NT2/D1 (cell line): ENCODE results near the gene TAGLN.

Experiments
- YY1 ChIP-seq: IDR thresholded peaks from 2 replicates; pipeline ENCODE4 v1.6.1; 2011; ENCODE audit not compliant: insufficient read length, insufficient read depth
- ZNF274 ChIP-seq: IDR thresholded peaks from 2 replicates; pipeline ENCODE4 v1.6.1; 2011; ENCODE audit warnings: mild to moderate bottlenecking, low read depth, low read length

DNA sequence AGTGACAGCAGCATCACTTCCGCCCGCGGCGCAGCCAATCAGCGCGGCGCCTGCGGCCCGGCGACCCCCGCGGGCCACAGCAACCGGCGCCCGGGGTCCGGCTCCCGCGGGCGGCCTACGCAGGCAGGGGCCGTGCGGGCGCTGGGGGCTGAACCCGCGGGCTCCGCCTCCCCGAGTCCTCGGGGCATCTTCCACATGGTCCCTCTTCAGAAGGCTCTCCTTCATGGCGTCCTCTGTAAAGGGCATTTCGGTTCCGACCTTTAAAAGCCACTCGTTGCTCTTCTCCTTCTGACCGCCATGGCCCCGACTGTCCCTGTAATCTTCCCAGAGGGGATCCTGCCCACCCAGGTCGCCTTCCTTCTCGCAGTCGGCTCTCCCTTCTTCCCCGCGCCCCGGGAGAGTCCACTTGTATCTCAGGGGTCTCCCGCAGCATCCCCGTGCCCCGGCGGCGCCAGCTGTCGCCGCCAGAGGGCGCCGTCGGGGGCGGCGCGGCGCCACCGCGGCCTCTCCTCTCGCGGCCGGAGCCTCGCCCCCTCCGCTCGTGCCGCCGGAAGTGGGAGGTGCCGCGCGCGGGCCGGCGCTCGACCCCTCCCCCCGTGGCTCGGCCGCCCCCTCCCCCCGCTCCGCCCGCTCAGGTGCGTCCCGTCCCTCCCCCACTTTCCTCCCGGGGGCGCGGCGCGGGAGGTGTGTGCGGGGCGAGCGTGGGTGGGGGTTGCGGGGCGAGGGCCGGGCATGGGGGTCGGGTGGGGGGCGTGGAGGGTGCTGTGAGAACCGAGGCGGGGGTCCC is 33.1 kb downstream of the TAGLN start, which contains the start of gene RNF214:
- TF ChIP-seq YY1 (no peak), ZNF274 (no peak)
